Measurements from ENCODE around the gene DNAJC16. TPM values are rescaled to one million over a fixed set of nuclear protein-coding genes. Genes with fewer than 3 reads are reported as not detected.

Gene DNAJC16
- total RNA-seq, 2 experiments from 2014 or later: 10.9 to 14.1 TPM

DNA sequence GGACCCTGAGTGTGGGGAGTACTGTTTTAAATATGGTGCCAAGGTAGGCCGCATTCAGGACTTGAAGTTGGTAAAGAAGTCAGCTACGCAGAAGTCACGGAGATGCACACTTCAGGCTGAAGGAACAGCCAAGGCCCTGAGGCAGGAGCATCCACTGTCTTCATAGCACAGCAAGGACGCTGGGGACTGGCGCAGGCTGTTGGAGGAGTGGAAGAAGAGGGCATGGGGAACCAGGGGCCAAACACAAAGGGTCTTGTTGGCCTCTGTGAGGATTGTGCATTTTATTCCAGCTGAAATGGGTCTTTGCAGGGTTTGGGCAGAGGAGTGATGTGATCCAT, 16.6 kb downstream of the DNAJC16 start:
- DNase-seq (no peak), ATAC-seq (no peak)
- peak overlapping the region; percentile 12 for H3K27ac Mint-ChIP-seq
- no peak overlapping the region for H3K4me3 Mint-ChIP-seq
- intact Hi-C loops (cut with DNase I, micrococcal nuclease): no loop called here
- H3K4me1 Mint-ChIP-seq: no peaks in the 10 kb centered on the region
- H3K36me3 Mint-ChIP-seq (ENCODE audit: low read depth): peaks cover 34% of the 10 kb centered on the region
- no peaks in the 10 kb centered on the region for H3K27me3 Mint-ChIP-seq
- ChIA-PET POLR2A (no interaction called here), CTCF (interaction anchor here (1.4 kb wide), 1 partner anchor 9 kb away, joined by 3 read pairs; no protein-coding TSS in a partner anchor)
- no peaks in the 10 kb centered on the region for H3K9me3 Mint-ChIP-seq (ENCODE audit: low read depth)

DNA sequence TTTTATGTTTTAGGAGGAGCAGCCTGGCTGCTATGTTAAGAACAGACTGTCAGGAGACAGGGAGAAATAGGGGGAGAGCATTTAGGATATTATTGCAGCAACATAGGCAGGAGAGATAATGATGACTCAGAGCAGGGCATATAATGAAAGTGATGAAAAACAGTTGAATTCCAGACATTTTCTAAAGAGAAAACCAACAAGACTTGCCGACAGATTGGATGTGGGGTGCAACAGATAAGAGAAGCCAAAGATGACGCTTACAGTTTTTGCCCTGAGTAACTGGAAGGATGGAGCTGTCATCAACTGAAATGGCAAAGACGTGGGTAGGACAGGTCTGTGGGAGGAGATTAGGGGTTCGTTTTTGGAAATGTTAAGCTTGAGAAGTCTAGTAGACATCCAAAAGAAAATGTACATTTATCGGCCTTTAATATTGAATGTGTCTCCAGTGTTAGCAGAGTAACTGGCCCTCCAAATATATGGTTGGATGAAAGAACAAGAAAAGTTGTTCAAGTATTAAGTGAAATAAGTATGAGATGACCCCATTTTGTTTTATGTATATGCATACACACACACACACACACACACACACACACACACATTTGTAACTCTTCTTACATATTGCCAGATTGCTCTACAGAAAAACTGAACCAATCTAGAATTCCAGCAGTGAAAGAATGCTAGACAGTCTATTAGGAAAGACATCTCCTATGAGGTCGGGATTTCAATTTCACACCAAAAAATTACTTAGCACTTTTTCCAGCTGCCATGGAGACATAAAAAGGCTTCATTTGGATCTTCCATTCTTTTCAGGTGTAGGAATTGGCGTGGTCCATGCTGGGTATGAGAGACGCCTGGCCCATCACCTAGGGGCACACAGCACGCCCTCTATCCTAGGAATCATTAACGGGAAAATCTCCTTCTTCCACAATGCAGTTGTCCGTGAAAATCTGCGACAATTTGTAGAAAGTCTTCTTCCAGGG, 17.2 kb downstream of the DNAJC16 start:
- H3K27me3 Mint-ChIP-seq: no peaks in the 10 kb centered on the region
- H3K27ac Mint-ChIP-seq: peak overlapping the region; percentile 12
- no peaks in the 10 kb centered on the region for H3K4me1 Mint-ChIP-seq
- DNase-seq (no peak), ATAC-seq (no peak)
- H3K4me3 Mint-ChIP-seq: no peak overlapping the region
- POLR2A ChIA-PET: no interaction called here
- peaks cover 32% of the 10 kb centered on the region for H3K36me3 Mint-ChIP-seq (ENCODE audit: low read depth)
- CTCF ChIA-PET: interaction anchor here (1.4 kb wide), 1 partner anchor 9 kb away, joined by 3 read pairs; no protein-coding TSS in a partner anchor
- intact Hi-C loops (cut with DNase I, micrococcal nuclease): no loop called here
- no peaks in the 10 kb centered on the region for H3K9me3 Mint-ChIP-seq (ENCODE audit: low read depth)

DNA sequence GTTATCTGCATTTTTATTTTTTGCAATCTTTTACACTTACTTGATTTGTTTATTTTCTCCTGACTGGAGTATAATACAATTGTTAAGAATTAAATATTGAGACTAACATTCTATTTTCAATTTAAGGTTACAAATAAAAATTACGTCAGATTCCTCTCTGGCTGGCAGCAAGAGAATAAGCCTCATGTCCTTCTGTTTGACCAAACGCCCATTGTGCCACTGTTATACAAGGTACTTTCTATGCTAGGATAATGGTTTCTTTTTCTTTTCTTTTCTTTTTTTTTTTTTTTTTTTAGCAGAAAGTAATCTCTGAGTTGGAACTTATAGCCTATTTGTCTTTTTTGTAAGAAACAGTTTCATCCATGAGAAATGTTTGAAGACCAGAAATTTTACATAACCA, 20.0 kb downstream of the DNAJC16 start:
- ChIA-PET CTCF (no interaction called here), POLR2A (no interaction called here)
- intact Hi-C loops (cut with DNase I, micrococcal nuclease): no loop called here
- DNase-seq (no peak), ATAC-seq (no peak)
- no peaks in the 10 kb centered on the region for H3K4me1 Mint-ChIP-seq
- no peaks in the 10 kb centered on the region for H3K9me3 Mint-ChIP-seq (ENCODE audit: low read depth)
- no peak overlapping the region for H3K27ac Mint-ChIP-seq
- no peak overlapping the region for H3K4me3 Mint-ChIP-seq
- H3K36me3 Mint-ChIP-seq (ENCODE audit: low read depth): peaks cover 26% of the 10 kb centered on the region
- H3K27me3 Mint-ChIP-seq: no peaks in the 10 kb centered on the region

GRCh38 chr1:15550573-15550972, 23.9 kb downstream of the DNAJC16 start:
- no peak for DNase-seq
- Mint-ChIP-seq H3K4me3 (no peak overlapping the region), H3K4me1 (no peaks in the 10 kb centered on the region), H3K36me3 (ENCODE audit: low read depth) (peaks cover 15% of the 10 kb centered on the region), H3K27me3 (no peaks in the 10 kb centered on the region), H3K9me3 (ENCODE audit: low read depth) (no peaks in the 10 kb centered on the region), H3K27ac (no peak overlapping the region)
- POLR2A ChIA-PET: no interaction called here
- CTCF ChIA-PET: no interaction called here
- intact Hi-C loops (cut with DNase I, micrococcal nuclease): no loop called here
- no peak for ATAC-seq

GRCh38 chr1:15557008-15557407, 30.4 kb downstream of the DNAJC16 start:
- DNase-seq (no peak), ATAC-seq (no peak)
- H3K27me3 Mint-ChIP-seq: no peaks in the 10 kb centered on the region
- ChIA-PET POLR2A (no interaction called here), CTCF (no interaction called here)
- H3K4me3 Mint-ChIP-seq: no peak overlapping the region
- no peaks in the 10 kb centered on the region for H3K4me1 Mint-ChIP-seq
- intact Hi-C loops (cut with DNase I, micrococcal nuclease): no loop called here
- H3K27ac Mint-ChIP-seq: no peak overlapping the region
- no peaks in the 10 kb centered on the region for H3K9me3 Mint-ChIP-seq (ENCODE audit: low read depth)
- H3K36me3 Mint-ChIP-seq (ENCODE audit: low read depth): peaks cover 6% of the 10 kb centered on the region

DNA sequence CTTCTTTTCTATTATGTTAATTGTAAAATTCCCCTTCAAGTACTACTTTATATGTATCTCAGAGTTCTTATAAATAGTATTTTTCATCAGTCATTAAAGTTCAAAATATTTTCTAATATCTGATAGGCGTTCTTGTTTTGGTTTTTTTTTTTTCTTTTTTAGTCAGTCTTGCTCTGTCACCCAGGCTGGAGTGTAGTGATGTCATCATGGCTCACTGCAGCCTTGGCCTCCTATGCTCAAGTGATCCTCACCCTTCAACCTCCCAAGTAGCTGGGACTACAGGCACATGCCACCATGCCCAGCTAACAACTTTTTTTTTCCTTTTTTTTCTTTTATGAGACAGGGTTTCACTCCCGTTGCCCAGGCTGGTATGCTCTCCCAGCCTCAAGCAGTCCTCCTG, 30.9 kb downstream of the DNAJC16 start:
- Mint-ChIP-seq H3K9me3 (ENCODE audit: low read depth) (no peaks in the 10 kb centered on the region), H3K4me1 (no peaks in the 10 kb centered on the region), H3K27ac (no peak overlapping the region), H3K36me3 (ENCODE audit: low read depth) (peaks cover 12% of the 10 kb centered on the region), H3K27me3 (no peaks in the 10 kb centered on the region), H3K4me3 (no peak overlapping the region)
- CTCF ChIA-PET: no interaction called here
- POLR2A ChIA-PET: no interaction called here
- ATAC-seq (no peak), DNase-seq (no peak)
- intact Hi-C loops (cut with DNase I, micrococcal nuclease): no loop called here

DNA sequence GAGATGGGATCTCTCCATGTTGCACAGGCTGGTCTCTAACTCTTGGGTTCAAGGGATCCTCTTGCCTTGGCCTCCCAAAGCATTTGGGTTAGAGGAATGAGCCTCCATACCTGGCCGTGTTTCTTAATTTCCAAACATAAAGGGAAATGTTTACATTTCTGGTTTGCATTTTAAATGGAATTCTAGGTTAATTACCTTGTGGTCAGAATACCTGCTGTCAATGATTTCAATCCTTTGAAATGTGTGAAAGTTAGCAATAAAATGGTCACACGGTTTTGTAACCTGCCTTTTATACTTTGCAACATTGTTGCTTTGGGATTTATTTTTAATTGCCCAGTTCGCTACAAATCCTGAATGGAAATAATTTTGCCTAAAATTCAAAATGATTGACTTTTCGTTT, 31.9 kb downstream of the DNAJC16 start:
- no peak for ATAC-seq
- H3K36me3 Mint-ChIP-seq (ENCODE audit: low read depth): peaks cover 17% of the 10 kb centered on the region

DNA sequence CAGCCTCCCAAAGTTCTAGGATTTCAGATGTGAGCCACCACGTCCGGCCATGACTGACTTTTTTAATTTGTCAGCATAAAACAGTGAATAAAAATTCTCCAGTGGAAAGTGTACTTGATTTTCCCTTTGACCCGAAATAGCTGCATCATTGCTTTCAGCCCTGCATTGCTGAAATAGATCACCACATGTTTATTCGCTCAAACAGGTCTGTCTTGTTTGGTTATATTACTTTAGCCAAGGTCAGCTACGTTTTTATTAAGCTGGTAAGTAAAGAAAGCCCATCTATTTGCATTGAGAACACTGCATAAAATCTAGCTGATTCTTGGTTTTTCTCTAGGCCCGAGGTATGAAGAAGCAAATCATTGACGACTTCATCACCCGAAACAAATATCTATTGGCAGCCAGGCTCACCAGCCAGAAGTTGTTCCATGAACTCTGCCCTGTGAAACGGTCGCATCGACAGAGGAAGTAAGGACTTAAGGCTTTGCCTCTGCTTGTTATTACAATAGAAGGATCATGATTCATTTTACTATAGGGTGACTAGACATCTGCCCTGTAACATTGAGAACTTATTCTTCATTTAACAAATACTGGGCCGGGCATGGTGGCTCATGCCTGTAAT, 32.7 kb downstream of the DNAJC16 start:
- DNase-seq (no peak), ATAC-seq (no peak)
- Mint-ChIP-seq H3K36me3 (ENCODE audit: low read depth) (peaks cover 22% of the 10 kb centered on the region), H3K27me3 (no peaks in the 10 kb centered on the region), H3K9me3 (ENCODE audit: low read depth) (no peaks in the 10 kb centered on the region), H3K4me1 (no peaks in the 10 kb centered on the region), H3K27ac (no peak overlapping the region), H3K4me3 (no peak overlapping the region)
- intact Hi-C loops (cut with DNase I, micrococcal nuclease): no loop called here
- ChIA-PET POLR2A (interaction anchor here (0.5 kb wide), 1 partner anchor 85 kb away, joined by 4 read pairs; no protein-coding TSS in a partner anchor), CTCF (no interaction called here)

More for the DNA sequence above, 31.9 kb downstream of the DNAJC16 start:
- DNase-seq: no peak
- Mint-ChIP-seq H3K4me3 (no peak overlapping the region), H3K27me3 (no peaks in the 10 kb centered on the region), H3K9me3 (ENCODE audit: low read depth) (no peaks in the 10 kb centered on the region), H3K27ac (no peak overlapping the region), H3K4me1 (no peaks in the 10 kb centered on the region)
- ChIA-PET CTCF (no interaction called here), POLR2A (no interaction called here)
- intact Hi-C loops (cut with DNase I, micrococcal nuclease): no loop called here

DNA sequence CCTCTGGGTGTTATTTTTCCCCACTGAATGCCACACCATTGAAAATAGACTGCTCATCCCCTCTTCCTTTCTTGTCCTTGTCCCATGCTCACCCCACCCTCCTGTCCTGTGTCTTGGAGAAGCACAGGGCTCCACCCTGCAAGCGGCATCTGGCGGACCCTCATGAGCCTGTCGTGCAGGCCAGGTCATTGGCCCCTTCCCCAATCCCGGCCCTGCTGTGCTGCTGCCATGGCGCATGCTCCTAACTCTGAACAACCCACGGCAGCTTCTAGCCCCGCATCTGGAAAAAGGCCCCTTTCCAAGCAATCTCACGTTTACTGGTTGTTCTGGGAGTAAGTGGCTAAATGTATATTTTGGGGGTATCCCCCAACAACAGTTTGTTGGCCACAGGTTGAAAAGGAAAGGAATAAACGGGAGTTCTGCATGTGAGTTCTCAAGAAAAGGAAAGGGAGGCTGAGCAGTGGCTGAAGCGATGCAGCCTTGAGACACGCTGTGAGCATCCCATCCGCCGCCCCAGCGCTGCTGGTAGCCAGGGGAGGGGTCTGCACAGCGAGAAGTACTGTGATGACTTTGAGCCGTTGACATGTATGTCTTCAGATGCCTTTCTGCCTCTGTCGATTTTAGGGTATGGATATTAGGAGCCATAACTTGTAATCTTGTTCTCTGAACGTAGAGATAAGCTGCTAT, 41.9 kb downstream of the DNAJC16 start:
- Mint-ChIP-seq H3K4me3 (no peak overlapping the region), H3K36me3 (ENCODE audit: low read depth) (peaks cover 53% of the 10 kb centered on the region), H3K4me1 (no peaks in the 10 kb centered on the region), H3K27ac (no peak overlapping the region), H3K9me3 (ENCODE audit: low read depth) (no peaks in the 10 kb centered on the region), H3K27me3 (no peaks in the 10 kb centered on the region)
- intact Hi-C loops (cut with DNase I, micrococcal nuclease): no loop called here
- DNase-seq (no peak), ATAC-seq (no peak)
- ChIA-PET CTCF (no interaction called here), POLR2A (no interaction called here)

- Mint-ChIP-seq H3K9me3 (ENCODE audit: low read depth) (no peaks in the 10 kb centered on the region), H3K36me3 (ENCODE audit: low read depth) (peaks cover 50% of the 10 kb centered on the region), H3K27me3 (no peaks in the 10 kb centered on the region), H3K27ac (no peak overlapping the region), H3K4me1 (no peaks in the 10 kb centered on the region), H3K4me3 (no peak overlapping the region)
- ChIA-PET POLR2A (no interaction called here), CTCF (interaction anchor here (0.9 to 1.5 kb wide), 4 partner anchors 10 to 484 kb away, joined by 3 to 6 read pairs (median 5); no protein-coding TSS in a partner anchor)
- no peak for ATAC-seq
- intact Hi-C loops (cut with DNase I, micrococcal nuclease): no loop called here
- DNase-seq: no peak
These were observed 44.2 kb downstream of the DNAJC16 start for GRCh38 chr1:15570861-15571260.

DNA sequence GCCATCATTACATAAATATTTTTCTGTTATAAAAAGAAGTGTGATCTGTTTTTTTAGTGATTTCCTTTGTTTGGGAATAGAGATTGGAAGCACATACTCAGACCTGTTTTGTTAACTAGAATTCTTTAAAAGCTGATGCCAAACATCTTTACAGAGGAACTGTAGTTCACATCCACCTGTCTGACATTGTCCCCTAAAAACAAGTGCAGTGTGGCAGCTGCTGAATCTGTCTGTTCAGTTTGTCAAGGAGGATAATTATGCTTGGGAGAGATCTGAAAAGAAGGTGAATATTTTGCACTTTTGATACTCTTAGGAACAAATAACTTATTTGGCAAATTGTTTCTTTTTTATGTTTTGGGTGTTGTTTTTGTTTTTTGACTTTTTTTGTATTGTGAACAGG, 44.6 kb downstream of the DNAJC16 start:
- POLR2A ChIA-PET: no interaction called here
- ATAC-seq: no peak
- Mint-ChIP-seq H3K27ac (peak overlapping the region; percentile 3), H3K4me1 (no peaks in the 10 kb centered on the region), H3K36me3 (ENCODE audit: low read depth) (peaks cover 46% of the 10 kb centered on the region), H3K9me3 (ENCODE audit: low read depth) (no peaks in the 10 kb centered on the region), H3K4me3 (no peak overlapping the region), H3K27me3 (no peaks in the 10 kb centered on the region)
- intact Hi-C loops (cut with DNase I, micrococcal nuclease): no loop called here
- CTCF ChIA-PET: interaction anchor here (0.9 to 1.5 kb wide), 4 partner anchors 9 to 484 kb away, joined by 3 to 6 read pairs (median 5); no protein-coding TSS in a partner anchor
- no peak for DNase-seq

Data from activated CD4-positive, alpha-beta T cell treated with anti-CD3 and anti-CD28 coated beads for 36 hours (primary cell).